K562 (cell line): ENCODE data around the gene PBX4.

ENCODE experiments used
- CREB1 ChIP-seq, 2 experiments: sonication (generic) in 1 of 2; formaldehyde crosslinking in 1 of 2; IDR thresholded peaks; 2 replicates each; pipeline versions ENCODE4 v1.6.1 to v1.8.0; 2012 to 2022; ENCODE audit warnings: inconsistent platforms in 1 of 2, mild to moderate bottlenecking in 1 of 2, missing genetic modification reagents in 1 of 2, moderate library complexity in 1 of 2
- ELF1 ChIP-seq: fragments of 200-800 bp; sonication (Bioruptor generic); IDR thresholded peaks from 2 replicates; pipeline ENCODE4 v1.6.1; 2016; ENCODE audit warnings: missing genetic modification characterization, missing compliant biosample characterization
- MAFF ChIP-seq: IDR thresholded peaks from 2 replicates; pipeline ENCODE4 v1.6.1; 2012; ENCODE audit warnings: low read length, improper control_type of control experiment
- MAFK ChIP-seq: IDR thresholded peaks from 2 replicates; pipeline ENCODE4 v1.6.1; 2011; ENCODE audit warnings: low read length, improper control_type of control experiment
- OTX1 ChIP-seq: fragments of 450-650 bp; formaldehyde crosslinking; IDR thresholded peaks from 2 replicates; pipeline ENCODE4 v1.4.0; 2022; ENCODE audit warnings: mild to moderate bottlenecking
- PHB ChIP-seq: fragments of 250-450 bp; sonication (Bioruptor Pico); IDR thresholded peaks from 2 replicates; pipeline ENCODE4 v1.5.0; 2021
- POLR2AphosphoS2 ChIP-seq: IDR thresholded peaks from 2 replicates; pipeline ENCODE4 v1.6.1; 2012; ENCODE audit warnings: low read length, improper control_type of control experiment
- RAD21 ChIP-seq, 2 experiments: fragments of 250-450 bp in 1 of 2; fragments of 450-650 bp in 1 of 2; sonication (Bioruptor Pico) in 1 of 2; formaldehyde crosslinking in 1 of 2; IDR thresholded peaks in 1 of 2; conservative IDR thresholded peaks in 1 of 2; 2 replicates each; pipeline versions ENCODE4 v1.4.0 to v1.8.0; 2020 to 2022; ENCODE audit warnings: mild to moderate bottlenecking in 2 of 2, moderate library complexity in 1 of 2
- SRF ChIP-seq, 2 experiments: fragments of 250-450, 450-650 bp in 1 of 2; sonication (Bioruptor Pico) in 1 of 2; sonication (generic) in 1 of 2; formaldehyde crosslinking; IDR thresholded peaks; 2 replicates each; pipeline versions ENCODE4 v1.5.0 to v1.5.1; 2020 to 2022; ENCODE audit warnings: mild to moderate bottlenecking in 1 of 2, missing genetic modification reagents in 1 of 2
- TAF1 ChIP-seq: IDR thresholded peaks from 2 replicates; pipeline ENCODE4 v1.6.1; 2011; ENCODE audit warnings: mild to moderate bottlenecking, low read length, moderate library complexity; ENCODE audit not compliant: insufficient read depth, control insufficient read depth, severe bottlenecking; ENCODE audit errors: extremely low read depth
- TF ChIP-seq, protein P1 (sequence below), 3 experiments: IDR thresholded peaks in 2 of 3; conservative IDR thresholded peaks in 1 of 3; 2 replicates each; pipeline ENCODE4 v1.5.1; 2011 to 2012; ENCODE audit warnings: low read length in 3 of 3, mild to moderate bottlenecking in 3 of 3, control low read depth in 2 of 3, improper control_type of control experiment in 1 of 3, inconsistent platforms in 1 of 3, low read depth in 1 of 3, mixed read lengths in 1 of 3, moderate library complexity in 1 of 3; ENCODE audit not compliant: insufficient read depth in 2 of 3
- TF ChIP-seq, protein P2 (sequence below), 2 experiments: fragments of 450-650 bp in 1 of 2; sonication (generic) in 1 of 2; formaldehyde crosslinking in 1 of 2; IDR thresholded peaks; 2 replicates each; pipeline versions ENCODE4 v1.7.1 to v1.9.0; 2016 to 2022; ENCODE audit warnings: inconsistent platforms in 1 of 2, mild to moderate bottlenecking in 1 of 2, missing genetic modification reagents in 1 of 2
- TF ChIP-seq, protein P3 (sequence below): fragments of 450-650 bp; formaldehyde crosslinking; IDR thresholded peaks from 2 replicates; pipeline ENCODE4 v1.4.0; 2020; ENCODE audit warnings: mild to moderate bottlenecking, moderate library complexity

DNA sequence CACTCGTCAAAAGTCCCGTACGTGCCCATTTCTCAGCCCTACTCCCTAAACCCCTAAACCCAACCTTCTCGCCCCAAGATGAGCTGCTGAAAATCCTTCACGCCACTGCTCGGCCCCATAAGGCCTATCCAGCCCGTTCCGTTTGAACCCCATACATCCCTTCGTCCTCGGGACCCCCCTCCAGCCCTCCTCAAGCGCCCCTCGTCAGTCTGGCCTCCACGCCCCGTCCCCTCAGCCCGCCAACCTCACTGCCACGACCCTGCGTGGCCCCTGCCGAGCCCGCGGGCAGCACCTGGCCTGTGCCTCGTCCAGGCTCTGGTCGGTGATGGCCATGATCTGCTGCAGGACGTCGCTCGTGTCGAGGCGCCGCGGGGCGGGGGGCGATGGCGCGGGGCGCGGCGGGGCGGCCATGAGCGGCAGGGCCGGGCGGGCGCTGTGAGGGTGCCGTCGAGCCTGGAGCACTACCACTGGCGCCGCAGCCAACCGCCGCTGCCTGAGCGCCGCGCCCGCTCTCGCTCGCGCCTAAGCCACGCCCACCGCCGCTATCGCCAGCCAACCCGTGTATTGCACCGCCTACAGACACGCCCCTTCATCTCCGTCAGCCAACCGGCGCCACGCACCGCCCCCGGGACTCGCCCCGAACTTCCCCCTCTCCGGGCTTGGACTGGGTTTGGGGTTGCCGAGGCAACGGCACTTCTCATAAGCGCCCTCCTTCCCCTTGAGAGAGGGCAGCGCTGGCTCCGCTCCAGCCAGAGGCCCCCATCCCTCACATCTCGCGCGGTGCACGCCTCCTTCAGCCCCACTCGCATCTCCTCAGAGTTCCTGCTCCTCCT is at the start of gene PBX4:
- TF ChIP-seq CREB1 (IDR thresholded peaks at IDR 0.05) (peak; percentile 29; the same call in 1 of the 2 replicates), CREB1 (CRISPR knock-in tag; IDR thresholded peaks at IDR 0.05) (no peak; the same call in 1 of the 2 replicates), PHB (CRISPR knock-in tag) (no peak), SRF (CRISPR knock-in tag; IDR thresholded peaks at IDR 0.05) (0 out of 4 replicates have a peak, but pooled peaks of 1 of the 2 experiments have one; percentile 32), RAD21 (CRISPR knock-in tag; conservative IDR thresholded peaks at IDR 0.05 in 1 of 2, IDR thresholded peaks at IDR 0.05 in 1 of 2) (no peak), OTX1 (no peak), MAFF (no peak), ELF1 (tag) (no peak), POLR2AphosphoS2 (no peak), MAFK (no peak), TAF1 (no peak)
- TF ChIP-seq, protein P1, sequence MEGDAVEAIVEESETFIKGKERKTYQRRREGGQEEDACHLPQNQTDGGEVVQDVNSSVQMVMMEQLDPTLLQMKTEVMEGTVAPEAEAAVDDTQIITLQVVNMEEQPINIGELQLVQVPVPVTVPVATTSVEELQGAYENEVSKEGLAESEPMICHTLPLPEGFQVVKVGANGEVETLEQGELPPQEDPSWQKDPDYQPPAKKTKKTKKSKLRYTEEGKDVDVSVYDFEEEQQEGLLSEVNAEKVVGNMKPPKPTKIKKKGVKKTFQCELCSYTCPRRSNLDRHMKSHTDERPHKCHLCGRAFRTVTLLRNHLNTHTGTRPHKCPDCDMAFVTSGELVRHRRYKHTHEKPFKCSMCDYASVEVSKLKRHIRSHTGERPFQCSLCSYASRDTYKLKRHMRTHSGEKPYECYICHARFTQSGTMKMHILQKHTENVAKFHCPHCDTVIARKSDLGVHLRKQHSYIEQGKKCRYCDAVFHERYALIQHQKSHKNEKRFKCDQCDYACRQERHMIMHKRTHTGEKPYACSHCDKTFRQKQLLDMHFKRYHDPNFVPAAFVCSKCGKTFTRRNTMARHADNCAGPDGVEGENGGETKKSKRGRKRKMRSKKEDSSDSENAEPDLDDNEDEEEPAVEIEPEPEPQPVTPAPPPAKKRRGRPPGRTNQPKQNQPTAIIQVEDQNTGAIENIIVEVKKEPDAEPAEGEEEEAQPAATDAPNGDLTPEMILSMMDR (IDR thresholded peaks at IDR 0.05 in 2 of 3, conservative IDR thresholded peaks at IDR 0.05 in 1 of 3; ENCODE audit: insufficient read depth in 2 of 3, low read depth in 1 of 3, low read length in 3 of 3): no peak
- TF ChIP-seq, protein P2, sequence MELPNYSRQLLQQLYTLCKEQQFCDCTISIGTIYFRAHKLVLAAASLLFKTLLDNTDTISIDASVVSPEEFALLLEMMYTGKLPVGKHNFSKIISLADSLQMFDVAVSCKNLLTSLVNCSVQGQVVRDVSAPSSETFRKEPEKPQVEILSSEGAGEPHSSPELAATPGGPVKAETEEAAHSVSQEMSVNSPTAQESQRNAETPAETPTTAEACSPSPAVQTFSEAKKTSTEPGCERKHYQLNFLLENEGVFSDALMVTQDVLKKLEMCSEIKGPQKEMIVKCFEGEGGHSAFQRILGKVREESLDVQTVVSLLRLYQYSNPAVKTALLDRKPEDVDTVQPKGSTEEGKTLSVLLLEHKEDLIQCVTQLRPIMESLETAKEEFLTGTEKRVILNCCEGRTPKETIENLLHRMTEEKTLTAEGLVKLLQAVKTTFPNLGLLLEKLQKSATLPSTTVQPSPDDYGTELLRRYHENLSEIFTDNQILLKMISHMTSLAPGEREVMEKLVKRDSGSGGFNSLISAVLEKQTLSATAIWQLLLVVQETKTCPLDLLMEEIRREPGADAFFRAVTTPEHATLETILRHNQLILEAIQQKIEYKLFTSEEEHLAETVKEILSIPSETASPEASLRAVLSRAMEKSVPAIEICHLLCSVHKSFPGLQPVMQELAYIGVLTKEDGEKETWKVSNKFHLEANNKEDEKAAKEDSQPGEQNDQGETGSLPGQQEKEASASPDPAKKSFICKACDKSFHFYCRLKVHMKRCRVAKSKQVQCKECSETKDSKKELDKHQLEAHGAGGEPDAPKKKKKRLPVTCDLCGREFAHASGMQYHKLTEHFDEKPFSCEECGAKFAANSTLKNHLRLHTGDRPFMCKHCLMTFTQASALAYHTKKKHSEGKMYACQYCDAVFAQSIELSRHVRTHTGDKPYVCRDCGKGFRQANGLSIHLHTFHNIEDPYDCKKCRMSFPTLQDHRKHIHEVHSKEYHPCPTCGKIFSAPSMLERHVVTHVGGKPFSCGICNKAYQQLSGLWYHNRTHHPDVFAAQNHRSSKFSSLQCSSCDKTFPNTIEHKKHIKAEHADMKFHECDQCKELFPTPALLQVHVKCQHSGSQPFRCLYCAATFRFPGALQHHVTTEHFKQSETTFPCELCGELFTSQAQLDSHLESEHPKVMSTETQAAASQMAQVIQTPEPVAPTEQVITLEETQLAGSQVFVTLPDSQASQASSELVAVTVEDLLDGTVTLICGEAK (IDR thresholded peaks at IDR 0.05): 0 out of 2 replicates have a peak, but pooled peaks have one; percentile 43
- TF ChIP-seq, protein P2 (CRISPR knock-in tag; IDR thresholded peaks at IDR 0.05): no peak
- TF ChIP-seq, protein P3, sequence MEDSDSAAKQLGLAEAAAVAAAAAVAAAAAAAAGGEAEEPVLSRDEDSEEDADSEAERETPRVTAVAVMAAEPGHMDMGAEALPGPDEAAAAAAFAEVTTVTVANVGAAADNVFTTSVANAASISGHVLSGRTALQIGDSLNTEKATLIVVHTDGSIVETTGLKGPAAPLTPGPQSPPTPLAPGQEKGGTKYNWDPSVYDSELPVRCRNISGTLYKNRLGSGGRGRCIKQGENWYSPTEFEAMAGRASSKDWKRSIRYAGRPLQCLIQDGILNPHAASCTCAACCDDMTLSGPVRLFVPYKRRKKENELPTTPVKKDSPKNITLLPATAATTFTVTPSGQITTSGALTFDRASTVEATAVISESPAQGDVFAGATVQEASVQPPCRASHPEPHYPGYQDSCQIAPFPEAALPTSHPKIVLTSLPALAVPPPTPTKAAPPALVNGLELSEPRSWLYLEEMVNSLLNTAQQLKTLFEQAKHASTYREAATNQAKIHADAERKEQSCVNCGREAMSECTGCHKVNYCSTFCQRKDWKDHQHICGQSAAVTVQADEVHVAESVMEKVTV (CRISPR knock-in tag): no peak
